Measurements from ENCODE around the gene C6orf136. TPM values are rescaled to one million over a fixed set of nuclear protein-coding genes. Genes with fewer than 3 reads are reported as not detected.
A peak's percentile ranks its signal among the peaks of the same experiment; 100 is the strongest.

Gene C6orf136
- total and polyA plus RNA-seq, 9 of the 15 experiments (the other 6 are each of a cell fraction or from before 2014, with no cell fraction given), result 14.1 to 63.1 (median 18.4) TPM

DNA sequence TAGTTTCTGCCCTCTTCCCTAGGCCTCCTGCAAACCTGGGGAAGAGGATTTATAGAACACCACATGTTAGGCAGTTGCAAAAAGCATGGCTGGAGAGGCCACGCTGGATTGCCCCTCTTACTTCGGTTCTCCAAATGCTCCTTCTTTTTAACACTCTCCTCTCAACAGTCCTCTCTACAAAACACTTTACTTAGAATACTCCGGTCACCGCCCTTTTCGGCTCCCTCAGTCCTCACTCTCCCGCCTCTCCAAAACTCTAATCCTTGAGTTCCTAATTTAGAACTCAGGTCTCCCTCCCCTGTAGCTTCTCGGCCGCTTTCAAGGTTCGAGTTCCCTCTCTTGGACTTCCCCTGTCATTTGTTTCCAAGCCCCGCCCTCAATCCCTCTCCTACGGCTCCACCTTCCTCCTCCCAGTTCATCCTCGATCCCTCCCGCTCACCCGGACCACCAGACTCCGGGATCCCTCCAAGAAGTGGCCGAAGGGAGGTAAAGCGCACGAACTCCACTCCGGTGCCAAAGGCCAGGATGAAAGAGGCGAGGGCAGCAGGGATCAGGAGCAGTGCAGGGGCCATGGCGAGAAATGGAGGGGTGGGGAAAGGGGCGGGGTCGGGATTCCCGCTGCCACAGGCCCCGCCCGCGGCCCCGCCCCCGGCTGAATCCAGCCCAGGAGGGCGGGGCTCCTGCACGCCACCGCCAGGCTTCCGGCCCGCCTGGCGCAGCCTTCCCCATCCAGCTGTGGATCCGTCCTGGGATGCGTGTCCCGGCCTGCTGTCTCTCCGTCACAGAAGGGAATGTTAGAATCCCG is 43.7 kb downstream of the C6orf136 start, which contains the start of gene NRM (continued):
- TF ChIP-seq, protein P1, sequence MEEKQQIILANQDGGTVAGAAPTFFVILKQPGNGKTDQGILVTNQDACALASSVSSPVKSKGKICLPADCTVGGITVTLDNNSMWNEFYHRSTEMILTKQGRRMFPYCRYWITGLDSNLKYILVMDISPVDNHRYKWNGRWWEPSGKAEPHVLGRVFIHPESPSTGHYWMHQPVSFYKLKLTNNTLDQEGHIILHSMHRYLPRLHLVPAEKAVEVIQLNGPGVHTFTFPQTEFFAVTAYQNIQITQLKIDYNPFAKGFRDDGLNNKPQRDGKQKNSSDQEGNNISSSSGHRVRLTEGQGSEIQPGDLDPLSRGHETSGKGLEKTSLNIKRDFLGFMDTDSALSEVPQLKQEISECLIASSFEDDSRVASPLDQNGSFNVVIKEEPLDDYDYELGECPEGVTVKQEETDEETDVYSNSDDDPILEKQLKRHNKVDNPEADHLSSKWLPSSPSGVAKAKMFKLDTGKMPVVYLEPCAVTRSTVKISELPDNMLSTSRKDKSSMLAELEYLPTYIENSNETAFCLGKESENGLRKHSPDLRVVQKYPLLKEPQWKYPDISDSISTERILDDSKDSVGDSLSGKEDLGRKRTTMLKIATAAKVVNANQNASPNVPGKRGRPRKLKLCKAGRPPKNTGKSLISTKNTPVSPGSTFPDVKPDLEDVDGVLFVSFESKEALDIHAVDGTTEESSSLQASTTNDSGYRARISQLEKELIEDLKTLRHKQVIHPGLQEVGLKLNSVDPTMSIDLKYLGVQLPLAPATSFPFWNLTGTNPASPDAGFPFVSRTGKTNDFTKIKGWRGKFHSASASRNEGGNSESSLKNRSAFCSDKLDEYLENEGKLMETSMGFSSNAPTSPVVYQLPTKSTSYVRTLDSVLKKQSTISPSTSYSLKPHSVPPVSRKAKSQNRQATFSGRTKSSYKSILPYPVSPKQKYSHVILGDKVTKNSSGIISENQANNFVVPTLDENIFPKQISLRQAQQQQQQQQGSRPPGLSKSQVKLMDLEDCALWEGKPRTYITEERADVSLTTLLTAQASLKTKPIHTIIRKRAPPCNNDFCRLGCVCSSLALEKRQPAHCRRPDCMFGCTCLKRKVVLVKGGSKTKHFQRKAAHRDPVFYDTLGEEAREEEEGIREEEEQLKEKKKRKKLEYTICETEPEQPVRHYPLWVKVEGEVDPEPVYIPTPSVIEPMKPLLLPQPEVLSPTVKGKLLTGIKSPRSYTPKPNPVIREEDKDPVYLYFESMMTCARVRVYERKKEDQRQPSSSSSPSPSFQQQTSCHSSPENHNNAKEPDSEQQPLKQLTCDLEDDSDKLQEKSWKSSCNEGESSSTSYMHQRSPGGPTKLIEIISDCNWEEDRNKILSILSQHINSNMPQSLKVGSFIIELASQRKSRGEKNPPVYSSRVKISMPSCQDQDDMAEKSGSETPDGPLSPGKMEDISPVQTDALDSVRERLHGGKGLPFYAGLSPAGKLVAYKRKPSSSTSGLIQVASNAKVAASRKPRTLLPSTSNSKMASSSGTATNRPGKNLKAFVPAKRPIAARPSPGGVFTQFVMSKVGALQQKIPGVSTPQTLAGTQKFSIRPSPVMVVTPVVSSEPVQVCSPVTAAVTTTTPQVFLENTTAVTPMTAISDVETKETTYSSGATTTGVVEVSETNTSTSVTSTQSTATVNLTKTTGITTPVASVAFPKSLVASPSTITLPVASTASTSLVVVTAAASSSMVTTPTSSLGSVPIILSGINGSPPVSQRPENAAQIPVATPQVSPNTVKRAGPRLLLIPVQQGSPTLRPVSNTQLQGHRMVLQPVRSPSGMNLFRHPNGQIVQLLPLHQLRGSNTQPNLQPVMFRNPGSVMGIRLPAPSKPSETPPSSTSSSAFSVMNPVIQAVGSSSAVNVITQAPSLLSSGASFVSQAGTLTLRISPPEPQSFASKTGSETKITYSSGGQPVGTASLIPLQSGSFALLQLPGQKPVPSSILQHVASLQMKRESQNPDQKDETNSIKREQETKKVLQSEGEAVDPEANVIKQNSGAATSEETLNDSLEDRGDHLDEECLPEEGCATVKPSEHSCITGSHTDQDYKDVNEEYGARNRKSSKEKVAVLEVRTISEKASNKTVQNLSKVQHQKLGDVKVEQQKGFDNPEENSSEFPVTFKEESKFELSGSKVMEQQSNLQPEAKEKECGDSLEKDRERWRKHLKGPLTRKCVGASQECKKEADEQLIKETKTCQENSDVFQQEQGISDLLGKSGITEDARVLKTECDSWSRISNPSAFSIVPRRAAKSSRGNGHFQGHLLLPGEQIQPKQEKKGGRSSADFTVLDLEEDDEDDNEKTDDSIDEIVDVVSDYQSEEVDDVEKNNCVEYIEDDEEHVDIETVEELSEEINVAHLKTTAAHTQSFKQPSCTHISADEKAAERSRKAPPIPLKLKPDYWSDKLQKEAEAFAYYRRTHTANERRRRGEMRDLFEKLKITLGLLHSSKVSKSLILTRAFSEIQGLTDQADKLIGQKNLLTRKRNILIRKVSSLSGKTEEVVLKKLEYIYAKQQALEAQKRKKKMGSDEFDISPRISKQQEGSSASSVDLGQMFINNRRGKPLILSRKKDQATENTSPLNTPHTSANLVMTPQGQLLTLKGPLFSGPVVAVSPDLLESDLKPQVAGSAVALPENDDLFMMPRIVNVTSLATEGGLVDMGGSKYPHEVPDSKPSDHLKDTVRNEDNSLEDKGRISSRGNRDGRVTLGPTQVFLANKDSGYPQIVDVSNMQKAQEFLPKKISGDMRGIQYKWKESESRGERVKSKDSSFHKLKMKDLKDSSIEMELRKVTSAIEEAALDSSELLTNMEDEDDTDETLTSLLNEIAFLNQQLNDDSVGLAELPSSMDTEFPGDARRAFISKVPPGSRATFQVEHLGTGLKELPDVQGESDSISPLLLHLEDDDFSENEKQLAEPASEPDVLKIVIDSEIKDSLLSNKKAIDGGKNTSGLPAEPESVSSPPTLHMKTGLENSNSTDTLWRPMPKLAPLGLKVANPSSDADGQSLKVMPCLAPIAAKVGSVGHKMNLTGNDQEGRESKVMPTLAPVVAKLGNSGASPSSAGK (IDR thresholded peaks at IDR 0.05), result no peak
- TF ChIP-seq CHD4 (IDR thresholded peaks at IDR 0.05; ENCODE audit: insufficient read depth, insufficient replicate concordance, low read depth, low read length, poor library complexity, severe bottlenecking), result no peak
- peak; percentile 52 for TF ChIP-seq RBBP5 (IDR thresholded peaks at IDR 0.05; ENCODE audit: borderline replicate concordance, insufficient read depth, low read length, poor library complexity, severe bottlenecking)
- peak; percentile 16; the same call in 1 of the 2 replicates for TF ChIP-seq JUND (IDR thresholded peaks at IDR 0.05; ENCODE audit: borderline replicate concordance, low read depth, low read length)
- 0 out of 3 replicates have a peak, but pooled peaks have one; percentile 6 for TF ChIP-seq JUND (tag; IDR thresholded peaks at IDR 0.05; ENCODE audit: borderline replicate concordance, low read depth, low read length)
- TF ChIP-seq ZBTB8A (IDR thresholded peaks at IDR 0.05; ENCODE audit: partially characterized antibody), result no peak
- TF ChIP-seq SIN3A (IDR thresholded peaks at IDR 0.05; ENCODE audit: borderline replicate concordance in 2 of 2, control insufficient read depth in 1 of 2, low read depth in 2 of 2, low read length in 2 of 2), result peak; percentile 73 to 81; a peak in 2 of 4 replicates
- TF ChIP-seq DDX20 (tag; IDR thresholded peaks at IDR 0.05; ENCODE audit: low read depth), result no peak
- TF ChIP-seq, protein P2, sequence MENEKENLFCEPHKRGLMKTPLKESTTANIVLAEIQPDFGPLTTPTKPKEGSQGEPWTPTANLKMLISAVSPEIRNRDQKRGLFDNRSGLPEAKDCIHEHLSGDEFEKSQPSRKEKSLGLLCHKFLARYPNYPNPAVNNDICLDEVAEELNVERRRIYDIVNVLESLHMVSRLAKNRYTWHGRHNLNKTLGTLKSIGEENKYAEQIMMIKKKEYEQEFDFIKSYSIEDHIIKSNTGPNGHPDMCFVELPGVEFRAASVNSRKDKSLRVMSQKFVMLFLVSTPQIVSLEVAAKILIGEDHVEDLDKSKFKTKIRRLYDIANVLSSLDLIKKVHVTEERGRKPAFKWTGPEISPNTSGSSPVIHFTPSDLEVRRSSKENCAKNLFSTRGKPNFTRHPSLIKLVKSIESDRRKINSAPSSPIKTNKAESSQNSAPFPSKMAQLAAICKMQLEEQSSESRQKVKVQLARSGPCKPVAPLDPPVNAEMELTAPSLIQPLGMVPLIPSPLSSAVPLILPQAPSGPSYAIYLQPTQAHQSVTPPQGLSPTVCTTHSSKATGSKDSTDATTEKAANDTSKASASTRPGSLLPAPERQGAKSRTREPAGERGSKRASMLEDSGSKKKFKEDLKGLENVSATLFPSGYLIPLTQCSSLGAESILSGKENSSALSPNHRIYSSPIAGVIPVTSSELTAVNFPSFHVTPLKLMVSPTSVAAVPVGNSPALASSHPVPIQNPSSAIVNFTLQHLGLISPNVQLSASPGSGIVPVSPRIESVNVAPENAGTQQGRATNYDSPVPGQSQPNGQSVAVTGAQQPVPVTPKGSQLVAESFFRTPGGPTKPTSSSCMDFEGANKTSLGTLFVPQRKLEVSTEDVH (IDR thresholded peaks at IDR 0.05; ENCODE audit: low read depth, partially characterized antibody), result peak; percentile 58
- 0 out of 2 replicates have a peak, but pooled peaks have one; percentile 80 for TF ChIP-seq KAT7 (CRISPR knock-in tag; IDR thresholded peaks at IDR 0.05; ENCODE audit: borderline replicate concordance)
- TF ChIP-seq ZNF41 (CRISPR knock-in tag; conservative IDR thresholded peaks at IDR 0.05), result no peak

Measured in K562 (cell line).